NCI-H2029 (cell line): ENCODE results near the gene CEMIP.

ENCODE experiments used
- DNase-seq: peaks from one replicate; lab custom pipeline; 2025; lab: John Stamatoyannopoulos, UW

The CEMIP gene

GRCh38 chr15:80823995-80824394, 44.8 kb downstream of the CEMIP start:
- DNase-seq: no peak

- no peak for DNase-seq
These were observed 46.3 kb downstream of the CEMIP start for GRCh38 chr15:80825361-80826030.

GRCh38 chr15:80828796-80829195, 49.6 kb downstream of the CEMIP start:
- no peak for DNase-seq

- DNase-seq: no peak
These were observed 51.5 kb downstream of the CEMIP start for GRCh38 chr15:80830677-80831076.

GRCh38 chr15:80831192-80831591, 52.0 kb downstream of the CEMIP start:
- no peak for DNase-seq

- DNase-seq: no peak
These were observed 52.5 kb downstream of the CEMIP start for GRCh38 chr15:80831606-80832224.

- DNase-seq: no peak
These were observed 53.5 kb downstream of the CEMIP start for GRCh38 chr15:80832686-80833085.

- no peak for DNase-seq
These were observed 55.2 kb downstream of the CEMIP start for GRCh38 chr15:80834402-80834801.

GRCh38 chr15:80834906-80835305, 55.7 kb downstream of the CEMIP start:
- DNase-seq: no peak

GRCh38 chr15:80835336-80835735, 56.2 kb downstream of the CEMIP start:
- no peak for DNase-seq

GRCh38 chr15:80836223-80836622, 57.1 kb downstream of the CEMIP start:
- no peak for DNase-seq

GRCh38 chr15:80837006-80837405, 57.8 kb downstream of the CEMIP start:
- no peak for DNase-seq

GRCh38 chr15:80838012-80838411, 58.8 kb downstream of the CEMIP start:
- DNase-seq: no peak

- DNase-seq: no peak
These were observed 59.5 kb downstream of the CEMIP start for GRCh38 chr15:80838666-80839065.

GRCh38 chr15:80839764-80840130, 60.6 kb downstream of the CEMIP start:
- DNase-seq: no peak

- no peak for DNase-seq
These were observed 61.3 kb downstream of the CEMIP start for GRCh38 chr15:80840182-80841130.

GRCh38 chr15:80841541-80841940, 62.4 kb downstream of the CEMIP start:
- DNase-seq: no peak

- DNase-seq: no peak
These were observed 65.0 kb downstream of the CEMIP start for GRCh38 chr15:80844011-80844732.

- no peak for DNase-seq
These were observed 67.1 kb downstream of the CEMIP start for GRCh38 chr15:80846031-80846815.

GRCh38 chr15:80849308-80849707, 70.1 kb downstream of the CEMIP start:
- DNase-seq: peak; percentile 38

- no peak for DNase-seq
These were observed 71.8 kb downstream of the CEMIP start for GRCh38 chr15:80850941-80851451.
